Measurements from ENCODE around the gene PRR16.

- TF ChIP-seq, protein P1, sequence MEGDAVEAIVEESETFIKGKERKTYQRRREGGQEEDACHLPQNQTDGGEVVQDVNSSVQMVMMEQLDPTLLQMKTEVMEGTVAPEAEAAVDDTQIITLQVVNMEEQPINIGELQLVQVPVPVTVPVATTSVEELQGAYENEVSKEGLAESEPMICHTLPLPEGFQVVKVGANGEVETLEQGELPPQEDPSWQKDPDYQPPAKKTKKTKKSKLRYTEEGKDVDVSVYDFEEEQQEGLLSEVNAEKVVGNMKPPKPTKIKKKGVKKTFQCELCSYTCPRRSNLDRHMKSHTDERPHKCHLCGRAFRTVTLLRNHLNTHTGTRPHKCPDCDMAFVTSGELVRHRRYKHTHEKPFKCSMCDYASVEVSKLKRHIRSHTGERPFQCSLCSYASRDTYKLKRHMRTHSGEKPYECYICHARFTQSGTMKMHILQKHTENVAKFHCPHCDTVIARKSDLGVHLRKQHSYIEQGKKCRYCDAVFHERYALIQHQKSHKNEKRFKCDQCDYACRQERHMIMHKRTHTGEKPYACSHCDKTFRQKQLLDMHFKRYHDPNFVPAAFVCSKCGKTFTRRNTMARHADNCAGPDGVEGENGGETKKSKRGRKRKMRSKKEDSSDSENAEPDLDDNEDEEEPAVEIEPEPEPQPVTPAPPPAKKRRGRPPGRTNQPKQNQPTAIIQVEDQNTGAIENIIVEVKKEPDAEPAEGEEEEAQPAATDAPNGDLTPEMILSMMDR (IDR thresholded peaks at IDR 0.05), result no peak
- no peak for TF ChIP-seq POLR2A (IDR thresholded peaks at IDR 0.05)
Measured at GRCh38 chr5:120717381-120717780, 253.3 kb downstream of the PRR16 start.
